Esophagus squamous epithelium (tissue), 4 donors: Measurements from ENCODE around the gene VMP1.

Experiments
- POLR2A ChIP-seq, 4 donors: fragments of 450-650 bp; IDR thresholded peaks; one replicate each; pipeline ENCODE4 v1.6.1; 2017; ENCODE audit warnings: antibody characterized with exemption in 4 of 4, mild to moderate bottlenecking in 4 of 4, moderate library complexity in 3 of 4
- TF ChIP-seq, protein P1 (sequence below), 6 experiments: fragments of 450-650 bp in 4 of 6; fragments of 200-600 bp in 2 of 6; sonication (generic) in 2 of 6; IDR thresholded peaks; one replicate each; pipeline ENCODE4 v1.5.1; 2016 to 2019; ENCODE audit warnings: antibody characterized with exemption in 6 of 6, mild to moderate bottlenecking in 4 of 6, moderate library complexity in 4 of 6

DNA sequence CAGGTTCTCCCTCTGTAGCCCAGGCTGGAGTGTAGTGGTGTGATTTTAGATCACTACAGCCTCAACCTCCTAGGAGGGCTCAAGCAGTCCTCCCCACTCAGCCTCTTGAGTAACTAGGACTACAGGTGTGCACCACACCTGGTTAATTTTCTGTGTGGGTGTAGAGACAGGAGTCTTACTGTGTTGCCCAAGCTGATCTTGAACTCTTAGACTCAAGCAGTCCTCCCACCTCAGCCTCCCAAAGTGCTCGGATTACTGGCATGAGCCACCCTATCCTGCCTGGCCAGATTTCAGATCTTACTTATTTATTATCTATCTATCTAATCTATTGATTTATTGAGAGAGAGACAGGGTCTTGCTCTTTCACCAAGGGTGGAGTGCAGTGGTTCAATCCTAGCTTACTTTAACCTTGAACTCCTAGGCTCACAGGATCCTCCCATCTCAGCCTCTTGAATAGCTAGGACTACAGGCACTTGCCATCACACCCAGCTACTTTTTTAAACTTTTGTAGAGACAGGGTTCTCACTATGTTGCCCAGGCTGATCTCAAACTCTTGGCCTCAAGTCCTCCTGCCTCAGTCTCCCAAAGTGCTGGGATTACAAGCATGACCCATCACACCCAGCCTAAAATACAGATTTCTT, 123.5 kb downstream of the VMP1 start:
- TF ChIP-seq, protein P1, sequence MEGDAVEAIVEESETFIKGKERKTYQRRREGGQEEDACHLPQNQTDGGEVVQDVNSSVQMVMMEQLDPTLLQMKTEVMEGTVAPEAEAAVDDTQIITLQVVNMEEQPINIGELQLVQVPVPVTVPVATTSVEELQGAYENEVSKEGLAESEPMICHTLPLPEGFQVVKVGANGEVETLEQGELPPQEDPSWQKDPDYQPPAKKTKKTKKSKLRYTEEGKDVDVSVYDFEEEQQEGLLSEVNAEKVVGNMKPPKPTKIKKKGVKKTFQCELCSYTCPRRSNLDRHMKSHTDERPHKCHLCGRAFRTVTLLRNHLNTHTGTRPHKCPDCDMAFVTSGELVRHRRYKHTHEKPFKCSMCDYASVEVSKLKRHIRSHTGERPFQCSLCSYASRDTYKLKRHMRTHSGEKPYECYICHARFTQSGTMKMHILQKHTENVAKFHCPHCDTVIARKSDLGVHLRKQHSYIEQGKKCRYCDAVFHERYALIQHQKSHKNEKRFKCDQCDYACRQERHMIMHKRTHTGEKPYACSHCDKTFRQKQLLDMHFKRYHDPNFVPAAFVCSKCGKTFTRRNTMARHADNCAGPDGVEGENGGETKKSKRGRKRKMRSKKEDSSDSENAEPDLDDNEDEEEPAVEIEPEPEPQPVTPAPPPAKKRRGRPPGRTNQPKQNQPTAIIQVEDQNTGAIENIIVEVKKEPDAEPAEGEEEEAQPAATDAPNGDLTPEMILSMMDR (IDR thresholded peaks at IDR 0.05) = no peak
- no peak for TF ChIP-seq POLR2A (IDR thresholded peaks at IDR 0.05)
